Measurements from ENCODE around the gene SPDEF.

Gene SPDEF

GRCh38 chr6:34496103-34496685 is 59.9 kb downstream of the SPDEF start:
- intact Hi-C loops (cut with DNase I): no loop called here
- peak in 3 of 10 donors; percentile 78 to 90 (median 87) for DNase-seq

- DNase-seq: peak in 1 of 10 donors; percentile 49
- intact Hi-C loops (cut with DNase I): no loop called here
Observed at GRCh38 chr6:34494973-34495372, 61.2 kb downstream of the SPDEF start.

- intact Hi-C loops (cut with DNase I): no loop called here
- peak in 1 of 10 donors; percentile 4 for DNase-seq
Observed at GRCh38 chr6:34493344-34493743, 62.8 kb downstream of the SPDEF start.

GRCh38 chr6:34491091-34491430 is 65.1 kb downstream of the SPDEF start:
- intact Hi-C loops (cut with DNase I): no loop called here
- peak in 2 of 10 donors; percentile 67 to 74 for DNase-seq

GRCh38 chr6:34490390-34491090 is 65.6 kb downstream of the SPDEF start:
- intact Hi-C loops (cut with DNase I): no loop called here
- peak in 2 of 10 donors; percentile 66 to 87 for DNase-seq

GRCh38 chr6:34489207-34489805 is 66.8 kb downstream of the SPDEF start:
- peak in 2 of 10 donors; percentile 39 to 43 for DNase-seq
- intact Hi-C loops (cut with DNase I): no loop called here
